K562 (cell line): ENCODE results near the gene SMIM30. TPM values are rescaled to one million over a fixed set of nuclear protein-coding genes. Genes with fewer than 3 reads are reported as not detected.

Source experiments
- FOXK1 ChIP-seq: sonication (generic); formaldehyde crosslinking; IDR thresholded peaks from 2 replicates; pipeline ENCODE4 v1.8.0; 2022; ENCODE audit warnings: missing genetic modification reagents, mild to moderate bottlenecking, borderline replicate concordance
- HDGF ChIP-seq: fragments of 450-650 bp; IDR thresholded peaks from 2 replicates; pipeline ENCODE4 v1.6.1; 2016
- PHB ChIP-seq: fragments of 250-450 bp; sonication (Bioruptor Pico); IDR thresholded peaks from 2 replicates; pipeline ENCODE4 v1.5.0; 2021
- SMC3 ChIP-seq: conservative IDR thresholded peaks from 2 replicates; pipeline ENCODE4 v1.6.1; 2011; ENCODE audit warnings: low read depth, low read length, improper control_type of control experiment; ENCODE audit not compliant: insufficient read depth
- ZNF165 ChIP-seq: fragments of 250-450 bp; sonication (Bioruptor Pico); IDR thresholded peaks from 2 replicates; pipeline ENCODE4 v1.4.0; 2020; ENCODE audit warnings: borderline replicate concordance
- ZNF507 ChIP-seq: conservative IDR thresholded peaks from 2 replicates; pipeline ENCODE4 v1.6.1; 2017; ENCODE audit warnings: missing genetic modification characterization, missing compliant biosample characterization
- ZNF785 ChIP-seq: fragments of 250-450 bp; sonication (Bioruptor Pico); IDR thresholded peaks from 2 replicates; pipeline ENCODE4 v1.4.0; 2020; ENCODE audit warnings: mild to moderate bottlenecking
- polyA plus RNA-seq, 8 experiments: library from polyadenylated mRNA; depleted of rRNA in 4 of 8; stranded (reverse) in 5 of 8; unstranded in 3 of 8; fragments of >200 nt; fragmentation: Nextera tagmentation in 2 of 8; fragmentation: Illumina TruSeq in 1 of 8; extraction: Ambion mirVana in 2 of 8; extraction: Trizol in 1 of 8; gene quantifications; 2 replicates each; pipeline versions ENCODE4 v1.2.1 to v1.2.3, GENCODE V29; 2011 to 2014; ENCODE audit warnings: inconsistent platforms in 1 of 8, missing spikeins in 1 of 8
- total RNA-seq, 7 experiments: library from RNA; depleted of rRNA in 6 of 7; stranded (reverse); fragments of >200 nt in 6 of 7; fragmentation: Illumina TruSeq in 2 of 7; extraction: Trizol in 2 of 7; gene quantifications; 2 replicates each; pipeline versions ENCODE4 v1.2.1 to v1.2.3, GENCODE V29; 2011 to 2021; ENCODE audit warnings: low replicate concordance in 1 of 7
- TF ChIP-seq, protein P1 (sequence below): fragments of 150-350 bp; IDR thresholded peaks from 2 replicates; pipeline ENCODE4 v1.6.1; 2014; ENCODE audit warnings: low read depth, mild to moderate bottlenecking, low read length, borderline replicate concordance
- TF ChIP-seq, protein P2 (sequence below): fragments of 250-450 bp; sonication (Bioruptor Pico); IDR thresholded peaks from 2 replicates; pipeline ENCODE4 v1.8.0; 2022; ENCODE audit warnings: inconsistent platforms, mild to moderate bottlenecking, moderate library complexity, borderline replicate concordance
- TF ChIP-seq, protein P3 (sequence below): fragments of 250-450 bp; sonication (Bioruptor Pico); IDR thresholded peaks from 2 replicates; pipeline ENCODE4 v1.9.0; 2021; ENCODE audit warnings: mild to moderate bottlenecking, inconsistent platforms

SMIM30 gene
- total and polyA plus RNA-seq, 9 of the 15 experiments (the other 6 are each of a cell fraction or from before 2014, with no cell fraction given): 161 to 891 (median 316) TPM

DNA sequence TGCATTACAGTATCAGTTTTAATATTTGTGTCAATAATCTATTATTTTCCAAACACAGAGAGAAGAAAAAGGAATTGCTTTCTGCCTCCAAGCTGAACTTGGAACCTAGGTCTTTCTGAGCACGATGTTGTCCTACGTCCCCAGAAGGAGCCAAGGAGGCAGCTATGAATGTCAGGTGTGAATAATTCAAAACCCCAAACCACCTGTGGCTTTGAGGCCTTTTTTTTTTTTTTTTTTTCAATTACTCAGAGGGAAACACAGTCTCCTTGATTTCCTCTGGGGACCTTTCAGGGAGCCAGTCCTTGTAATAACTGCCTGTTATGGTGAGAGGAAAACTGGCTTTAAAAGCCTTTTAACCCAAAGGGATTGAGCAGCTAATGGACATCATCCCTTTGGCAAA, 40.0 kb downstream of the SMIM30 start (continued):
- no peak for TF ChIP-seq ZNF165
- no peak for TF ChIP-seq HDGF
- no peak for TF ChIP-seq ZNF507
- TF ChIP-seq FOXK1: no peak
- no peak for TF ChIP-seq ZNF785 (CRISPR knock-in tag)
- TF ChIP-seq, protein P1, sequence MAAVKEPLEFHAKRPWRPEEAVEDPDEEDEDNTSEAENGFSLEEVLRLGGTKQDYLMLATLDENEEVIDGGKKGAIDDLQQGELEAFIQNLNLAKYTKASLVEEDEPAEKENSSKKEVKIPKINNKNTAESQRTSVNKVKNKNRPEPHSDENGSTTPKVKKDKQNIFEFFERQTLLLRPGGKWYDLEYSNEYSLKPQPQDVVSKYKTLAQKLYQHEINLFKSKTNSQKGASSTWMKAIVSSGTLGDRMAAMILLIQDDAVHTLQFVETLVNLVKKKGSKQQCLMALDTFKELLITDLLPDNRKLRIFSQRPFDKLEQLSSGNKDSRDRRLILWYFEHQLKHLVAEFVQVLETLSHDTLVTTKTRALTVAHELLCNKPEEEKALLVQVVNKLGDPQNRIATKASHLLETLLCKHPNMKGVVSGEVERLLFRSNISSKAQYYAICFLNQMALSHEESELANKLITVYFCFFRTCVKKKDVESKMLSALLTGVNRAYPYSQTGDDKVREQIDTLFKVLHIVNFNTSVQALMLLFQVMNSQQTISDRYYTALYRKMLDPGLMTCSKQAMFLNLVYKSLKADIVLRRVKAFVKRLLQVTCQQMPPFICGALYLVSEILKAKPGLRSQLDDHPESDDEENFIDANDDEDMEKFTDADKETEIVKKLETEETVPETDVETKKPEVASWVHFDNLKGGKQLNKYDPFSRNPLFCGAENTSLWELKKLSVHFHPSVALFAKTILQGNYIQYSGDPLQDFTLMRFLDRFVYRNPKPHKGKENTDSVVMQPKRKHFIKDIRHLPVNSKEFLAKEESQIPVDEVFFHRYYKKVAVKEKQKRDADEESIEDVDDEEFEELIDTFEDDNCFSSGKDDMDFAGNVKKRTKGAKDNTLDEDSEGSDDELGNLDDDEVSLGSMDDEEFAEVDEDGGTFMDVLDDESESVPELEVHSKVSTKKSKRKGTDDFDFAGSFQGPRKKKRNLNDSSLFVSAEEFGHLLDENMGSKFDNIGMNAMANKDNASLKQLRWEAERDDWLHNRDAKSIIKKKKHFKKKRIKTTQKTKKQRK: no peak
- no peak for TF ChIP-seq PHB (CRISPR knock-in tag)
- TF ChIP-seq, protein P2, sequence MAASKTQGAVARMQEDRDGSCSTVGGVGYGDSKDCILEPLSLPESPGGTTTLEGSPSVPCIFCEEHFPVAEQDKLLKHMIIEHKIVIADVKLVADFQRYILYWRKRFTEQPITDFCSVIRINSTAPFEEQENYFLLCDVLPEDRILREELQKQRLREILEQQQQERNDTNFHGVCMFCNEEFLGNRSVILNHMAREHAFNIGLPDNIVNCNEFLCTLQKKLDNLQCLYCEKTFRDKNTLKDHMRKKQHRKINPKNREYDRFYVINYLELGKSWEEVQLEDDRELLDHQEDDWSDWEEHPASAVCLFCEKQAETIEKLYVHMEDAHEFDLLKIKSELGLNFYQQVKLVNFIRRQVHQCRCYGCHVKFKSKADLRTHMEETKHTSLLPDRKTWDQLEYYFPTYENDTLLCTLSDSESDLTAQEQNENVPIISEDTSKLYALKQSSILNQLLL (CRISPR knock-in tag): no peak
- TF ChIP-seq SMC3: no peak
- TF ChIP-seq, protein P3, sequence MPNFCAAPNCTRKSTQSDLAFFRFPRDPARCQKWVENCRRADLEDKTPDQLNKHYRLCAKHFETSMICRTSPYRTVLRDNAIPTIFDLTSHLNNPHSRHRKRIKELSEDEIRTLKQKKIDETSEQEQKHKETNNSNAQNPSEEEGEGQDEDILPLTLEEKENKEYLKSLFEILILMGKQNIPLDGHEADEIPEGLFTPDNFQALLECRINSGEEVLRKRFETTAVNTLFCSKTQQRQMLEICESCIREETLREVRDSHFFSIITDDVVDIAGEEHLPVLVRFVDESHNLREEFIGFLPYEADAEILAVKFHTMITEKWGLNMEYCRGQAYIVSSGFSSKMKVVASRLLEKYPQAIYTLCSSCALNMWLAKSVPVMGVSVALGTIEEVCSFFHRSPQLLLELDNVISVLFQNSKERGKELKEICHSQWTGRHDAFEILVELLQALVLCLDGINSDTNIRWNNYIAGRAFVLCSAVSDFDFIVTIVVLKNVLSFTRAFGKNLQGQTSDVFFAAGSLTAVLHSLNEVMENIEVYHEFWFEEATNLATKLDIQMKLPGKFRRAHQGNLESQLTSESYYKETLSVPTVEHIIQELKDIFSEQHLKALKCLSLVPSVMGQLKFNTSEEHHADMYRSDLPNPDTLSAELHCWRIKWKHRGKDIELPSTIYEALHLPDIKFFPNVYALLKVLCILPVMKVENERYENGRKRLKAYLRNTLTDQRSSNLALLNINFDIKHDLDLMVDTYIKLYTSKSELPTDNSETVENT (CRISPR knock-in tag): no peak
